Central memory CD4-positive, alpha-beta T cell (primary cell): ENCODE measurements around the gene SEMA6A.

ENCODE experiments used
- DNase-seq: peaks from one replicate; pipeline ENCODE4 v3.0.0; 2022

Gene SEMA6A

DNA sequence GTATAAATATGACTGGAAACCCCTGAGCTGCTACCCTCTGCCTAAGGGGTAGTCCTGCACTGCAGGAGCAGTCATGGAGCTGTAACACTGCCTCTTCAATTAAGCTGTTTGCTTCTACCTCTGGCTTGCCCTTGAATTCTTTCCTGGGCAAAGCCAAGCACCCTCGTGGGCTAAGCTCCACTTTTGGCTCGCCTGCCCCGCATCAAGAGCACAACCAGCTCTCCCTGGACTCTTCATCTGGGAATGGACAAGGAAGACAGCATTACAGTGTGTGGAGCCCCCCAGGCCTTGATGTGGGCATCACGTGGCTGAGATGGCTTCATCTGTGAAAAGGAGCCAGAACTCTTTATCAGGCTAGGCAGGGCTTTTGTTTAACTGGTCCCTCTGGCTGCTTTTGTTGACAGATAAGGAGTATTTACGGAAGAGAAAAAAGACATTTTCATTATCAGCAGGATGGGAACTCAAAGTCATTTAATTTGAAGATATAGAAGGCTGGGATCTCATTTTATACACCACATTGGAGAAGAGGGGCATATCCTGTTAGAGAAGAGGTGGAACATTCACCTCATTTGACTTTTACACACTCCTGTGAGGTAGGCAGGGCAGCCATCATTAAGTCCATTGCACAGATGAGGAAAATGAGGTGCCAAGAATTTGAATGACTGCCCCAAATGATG is 137.8 kb downstream of the SEMA6A start:
- no peak for DNase-seq

DNA sequence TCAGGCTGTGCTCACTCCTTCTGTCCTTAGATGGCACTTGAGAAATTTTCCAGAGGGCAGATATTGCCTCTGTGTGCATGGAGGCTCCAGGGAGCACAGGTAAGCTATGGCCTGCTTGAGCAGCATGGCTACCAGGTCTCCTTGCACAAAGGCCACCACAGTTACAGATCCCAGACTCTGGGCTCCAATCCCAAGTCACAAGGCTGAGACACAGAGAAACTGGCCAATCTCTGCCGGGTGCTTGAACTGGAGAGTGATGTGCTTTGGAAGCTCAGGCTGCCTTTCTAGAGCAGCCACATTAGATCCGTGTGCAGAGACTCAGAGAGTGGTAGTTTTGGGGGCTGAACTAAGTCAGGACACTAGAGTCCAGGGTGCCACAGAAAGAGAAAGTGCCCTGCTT is 145.7 kb downstream of the SEMA6A start:
- DNase-seq = no peak

DNA sequence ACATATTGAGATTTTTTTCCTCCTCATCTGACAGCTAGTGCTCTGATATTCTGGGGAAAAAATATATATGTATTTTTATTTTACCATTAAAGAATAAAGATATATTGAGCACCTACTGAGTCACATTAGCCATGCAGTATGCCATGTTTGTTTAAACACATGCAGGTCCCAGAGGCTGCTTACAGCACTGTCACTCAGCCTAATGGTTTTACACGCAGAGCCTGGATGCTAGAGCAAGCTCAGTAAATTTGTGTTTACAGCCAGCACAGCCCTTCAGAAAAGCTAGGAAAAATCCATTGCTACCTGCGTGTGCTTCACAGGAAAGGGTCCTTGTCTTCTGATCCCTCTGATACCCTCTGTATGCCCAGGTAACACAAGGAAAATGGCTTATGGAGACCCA is 146.2 kb downstream of the SEMA6A start:
- no peak for DNase-seq

DNA sequence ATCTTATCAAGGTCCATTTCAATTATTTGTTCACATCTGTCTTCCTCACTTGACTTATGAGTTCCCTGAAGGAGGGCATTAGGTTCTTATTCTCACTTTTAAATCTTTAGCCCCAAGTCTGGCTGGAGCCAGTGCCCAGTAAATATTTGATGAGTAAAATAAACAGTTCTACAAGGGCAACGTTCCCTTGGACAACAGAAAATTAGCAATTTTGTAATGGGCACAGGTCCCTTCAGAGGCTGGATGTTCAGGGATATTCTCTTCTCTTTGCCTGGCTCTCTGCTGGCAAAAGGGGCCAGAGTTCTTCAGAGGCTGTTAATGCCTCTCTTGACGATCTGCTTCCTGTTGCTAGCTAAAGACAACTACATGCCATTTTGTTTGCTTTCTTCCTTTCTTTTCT is 149.7 kb downstream of the SEMA6A start:
- no peak for DNase-seq

DNA sequence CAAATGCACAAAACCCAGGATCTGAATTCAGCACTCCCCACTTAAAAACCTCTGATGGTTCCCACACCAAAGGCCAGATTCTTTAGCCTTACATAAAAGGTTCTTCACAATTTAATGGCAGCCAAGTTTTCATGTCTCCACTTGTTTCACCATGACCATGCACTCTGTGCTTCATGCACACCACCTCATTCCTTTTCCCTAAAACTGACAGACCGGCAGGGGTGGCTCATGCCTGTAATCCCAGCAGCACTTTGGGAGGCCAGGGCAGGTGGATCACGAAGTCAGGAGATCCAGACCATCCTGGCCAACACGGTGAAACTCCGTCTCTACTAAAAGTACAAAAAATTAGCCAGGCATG is 150.4 kb downstream of the SEMA6A start:
- no peak for DNase-seq

DNA sequence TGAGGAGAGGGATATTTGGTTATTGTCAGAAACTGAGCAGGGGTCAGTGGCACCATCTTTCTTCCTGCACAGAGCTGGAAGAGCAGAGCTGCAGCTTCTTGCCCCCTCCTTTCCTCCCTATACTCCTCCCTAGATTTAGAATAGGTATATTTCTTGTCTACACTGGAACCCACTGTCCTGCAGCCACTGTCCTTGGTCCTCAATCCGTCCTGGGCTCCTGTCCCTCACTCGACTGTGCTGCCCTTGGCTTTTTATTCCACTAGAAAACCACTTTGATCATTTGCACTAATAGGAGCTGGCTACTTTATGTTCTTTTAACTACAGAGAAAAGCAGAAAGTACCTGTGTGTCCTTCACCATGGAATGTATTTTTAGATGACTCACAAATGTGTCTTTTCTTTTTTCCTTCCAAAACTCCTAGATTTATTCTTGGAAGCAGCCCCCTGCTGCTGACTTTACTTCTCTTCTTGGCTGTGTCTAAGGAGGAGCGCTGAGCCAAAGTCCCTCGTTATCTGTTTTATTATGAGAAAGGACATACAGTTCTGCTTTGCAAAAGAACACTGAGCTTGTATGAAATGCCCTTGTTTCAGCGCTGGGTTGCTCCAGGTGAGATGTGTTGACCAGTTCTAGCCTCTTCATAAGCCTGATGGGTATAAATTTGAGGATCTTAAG is 150.9 kb downstream of the SEMA6A start:
- no peak for DNase-seq

DNA sequence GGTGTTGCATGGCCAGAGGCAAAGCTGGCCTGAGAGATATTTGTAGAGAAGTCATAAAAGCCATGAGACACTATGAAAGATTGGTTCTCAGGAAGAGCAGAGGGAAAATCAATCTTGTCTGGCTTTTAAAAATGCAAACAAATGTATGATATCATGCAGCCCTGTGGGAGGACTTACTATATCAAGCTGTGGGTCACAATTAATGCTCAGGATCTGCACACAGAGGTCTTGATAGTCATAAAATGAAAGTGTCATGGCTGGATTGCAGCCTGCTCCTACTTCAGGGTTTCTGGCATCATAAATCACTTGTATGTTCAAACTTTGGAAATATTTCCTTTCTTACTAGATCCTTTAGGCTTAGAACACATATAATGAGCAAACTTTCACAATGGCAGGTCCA is 151.5 kb downstream of the SEMA6A start:
- no peak for DNase-seq

DNA sequence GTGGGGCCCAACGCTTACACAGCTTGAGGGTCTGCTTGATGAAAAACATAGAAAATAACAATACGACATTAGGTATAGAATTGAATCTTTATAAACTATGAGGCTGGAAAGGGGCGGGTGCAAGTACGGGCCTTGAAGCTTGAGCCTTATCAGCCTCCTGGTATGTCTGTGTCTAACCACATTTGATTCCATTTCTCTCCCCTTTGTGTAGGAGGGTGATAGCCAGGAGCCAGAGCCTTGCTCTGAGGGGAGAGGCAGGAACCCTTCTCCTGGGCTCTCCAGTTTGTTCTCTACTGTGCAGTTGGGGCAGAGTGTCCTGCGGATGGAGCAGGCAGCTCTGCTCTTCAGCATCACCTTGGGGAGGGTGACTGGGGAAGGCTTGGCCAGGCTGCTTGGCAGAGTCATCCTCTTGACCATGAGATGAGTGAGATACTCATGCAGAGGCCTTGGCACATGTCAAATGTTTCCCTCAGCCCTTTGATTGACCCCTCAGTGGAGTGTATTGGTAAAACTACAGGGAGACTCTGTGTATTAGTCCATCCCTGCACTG is 153.5 kb downstream of the SEMA6A start:
- no peak for DNase-seq

DNA sequence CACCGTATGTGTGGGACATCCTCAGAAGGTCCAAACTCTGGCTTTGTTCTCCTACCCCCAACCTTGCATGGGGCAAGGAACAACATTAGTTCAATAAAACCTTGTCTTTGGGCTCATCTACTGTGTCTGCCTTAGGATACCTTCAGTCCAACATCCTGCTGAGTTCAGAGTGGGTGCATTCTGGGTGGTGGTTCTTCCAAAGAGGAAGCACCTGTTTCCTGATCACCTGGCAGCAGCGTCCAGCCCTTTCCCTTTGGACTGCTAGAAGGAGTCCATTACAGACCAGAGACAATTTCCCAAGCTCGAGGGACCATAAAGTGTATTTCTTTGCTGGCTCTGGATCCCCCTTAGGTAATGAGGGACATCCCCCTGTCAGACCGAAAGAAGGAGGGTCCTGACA is 154.1 kb downstream of the SEMA6A start:
- DNase-seq = no peak

DNA sequence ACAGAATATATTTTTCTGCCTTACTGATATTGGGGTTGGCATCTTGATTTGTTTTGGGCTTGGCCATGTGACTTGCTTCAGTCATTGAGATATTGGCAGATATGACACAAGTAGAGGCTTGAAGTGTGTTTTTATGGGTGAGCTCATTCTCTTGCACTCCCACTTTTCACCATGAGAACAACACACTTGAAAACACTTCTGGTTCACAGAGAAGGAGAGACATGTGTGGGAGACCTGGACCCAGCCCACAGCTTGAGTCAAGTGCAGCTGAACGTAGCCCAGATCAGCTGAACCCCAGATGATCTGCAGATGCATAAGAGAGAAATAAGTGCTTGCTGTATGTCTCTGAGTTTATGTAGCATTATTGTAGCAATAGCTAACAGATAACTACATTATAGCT is 155.4 kb downstream of the SEMA6A start:
- DNase-seq = no peak

DNA sequence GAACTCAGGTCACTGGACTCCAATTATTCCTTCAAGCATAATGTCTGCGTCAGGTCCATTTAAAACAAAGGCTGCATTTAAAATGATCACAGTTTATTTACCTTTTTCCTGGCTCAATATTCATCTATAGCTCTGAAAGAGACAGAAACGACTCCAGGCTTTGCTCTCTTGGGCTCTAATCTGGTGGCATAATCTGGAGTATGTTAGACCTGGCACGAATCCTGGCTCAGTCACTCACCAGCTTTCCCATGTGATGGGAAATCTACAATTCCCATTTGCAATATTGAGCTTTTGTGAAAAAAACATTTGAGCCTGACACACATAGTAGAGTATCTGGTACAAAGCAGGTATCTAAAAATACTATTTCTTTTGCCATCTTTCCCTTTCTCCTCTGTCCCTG is 155.8 kb downstream of the SEMA6A start:
- no peak for DNase-seq

DNA sequence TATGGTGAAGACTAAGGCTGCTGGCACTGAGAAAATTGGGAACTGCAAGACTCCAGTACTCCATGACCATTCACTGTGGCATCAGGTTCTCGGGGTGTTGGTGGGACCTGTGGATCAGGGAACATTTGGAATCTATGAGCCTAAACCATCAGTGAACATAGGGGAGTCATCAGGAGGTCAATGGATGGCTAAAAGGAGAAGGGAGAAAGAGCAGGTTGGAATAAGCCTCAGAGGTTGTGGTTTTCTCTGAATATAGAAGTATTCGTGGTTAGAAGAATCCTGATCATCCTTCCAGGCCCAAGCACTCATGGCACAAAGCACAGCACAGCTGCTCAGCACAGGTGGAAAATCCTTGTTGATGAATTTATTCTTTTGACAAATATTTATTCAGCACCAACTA is 156.6 kb downstream of the SEMA6A start:
- no peak for DNase-seq

DNA sequence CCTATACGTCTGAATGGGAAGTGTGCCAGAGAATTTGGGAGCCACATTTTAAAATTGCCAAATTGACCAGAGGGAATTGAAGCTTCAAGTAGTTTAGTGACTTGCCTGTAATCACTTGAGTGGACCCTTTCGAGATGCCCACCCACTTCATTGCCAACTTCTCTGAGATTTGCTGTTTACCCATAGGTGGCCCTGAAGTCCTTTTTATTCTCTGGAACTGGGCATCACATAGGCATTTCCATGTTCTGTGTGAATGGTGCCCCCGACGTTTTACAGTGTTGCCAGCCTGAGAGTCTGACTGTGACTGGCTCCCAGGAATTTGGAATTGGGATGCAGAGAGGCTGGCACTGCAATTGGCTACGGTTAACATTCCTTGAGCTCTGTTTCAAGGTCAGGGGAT is 158.6 kb downstream of the SEMA6A start:
- no peak for DNase-seq

DNA sequence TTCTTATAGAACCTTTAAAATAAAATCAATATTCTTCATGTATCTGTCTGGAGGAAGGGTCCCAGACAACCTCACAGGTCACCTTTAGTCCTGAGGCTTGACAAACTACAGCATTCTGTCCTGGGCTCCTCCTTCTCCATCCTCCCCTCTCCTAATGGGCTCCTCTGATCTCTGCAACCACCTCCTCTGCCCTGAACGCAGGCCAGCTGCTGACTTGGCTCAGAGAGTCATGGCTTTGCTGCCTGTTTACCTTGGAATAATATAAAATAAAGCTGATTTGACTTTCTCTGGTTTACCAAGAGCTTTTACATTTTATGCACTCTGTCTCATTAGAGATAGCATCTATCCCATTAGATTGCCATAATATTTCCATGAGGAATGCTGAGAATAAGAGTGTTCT is 159.4 kb downstream of the SEMA6A start:
- no peak for DNase-seq

DNA sequence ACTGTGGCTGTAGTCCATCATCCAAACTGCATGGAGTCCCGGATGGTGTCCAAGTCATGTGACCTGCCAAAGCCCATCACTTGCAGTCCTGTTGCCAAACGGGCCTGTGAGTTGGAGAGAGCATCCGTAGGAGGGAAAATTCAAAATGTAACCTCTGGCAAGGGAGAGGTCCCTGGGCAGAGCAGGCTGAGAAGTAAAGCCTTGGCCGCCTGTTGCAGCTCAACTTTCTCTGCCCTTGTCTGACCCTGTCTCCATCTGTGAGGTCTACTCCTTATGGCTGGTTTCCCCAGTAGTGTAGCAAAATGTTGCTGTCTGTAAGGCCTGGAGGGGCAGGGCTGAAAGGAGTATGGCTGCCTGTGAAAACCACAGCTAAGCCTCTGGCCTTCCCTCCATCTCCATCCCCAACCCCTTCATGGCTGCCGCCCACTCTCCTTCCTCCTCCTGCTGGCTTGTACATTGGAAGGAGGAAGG is 163.5 kb downstream of the SEMA6A start:
- DNase-seq = no peak

DNA sequence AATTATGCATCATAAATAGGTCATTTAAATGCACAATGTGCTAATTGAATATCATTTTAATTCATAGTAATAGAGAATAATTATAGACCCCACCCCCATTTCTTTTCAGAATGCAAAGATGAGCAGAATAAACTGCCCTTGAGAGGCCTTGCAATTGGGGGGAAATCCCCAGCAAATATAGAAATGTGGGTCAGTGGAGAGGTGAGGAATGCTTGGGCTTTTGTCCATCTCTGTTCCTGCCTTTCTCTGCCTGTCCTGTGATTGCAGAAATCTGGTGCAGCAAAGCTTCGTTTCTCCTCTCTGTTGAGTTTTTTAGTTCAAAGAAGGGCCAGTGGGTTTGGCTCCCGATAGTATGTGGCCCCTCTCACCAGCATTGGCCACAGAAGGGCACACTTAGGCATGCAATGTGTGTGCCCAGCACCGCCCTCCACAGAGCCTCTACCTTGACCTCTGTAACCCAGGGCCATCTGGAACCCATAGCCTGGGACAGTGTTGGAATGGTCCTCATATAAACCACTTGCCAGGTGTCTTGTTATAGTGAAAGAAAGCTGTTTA is 164.2 kb downstream of the SEMA6A start:
- DNase-seq = no peak

DNA sequence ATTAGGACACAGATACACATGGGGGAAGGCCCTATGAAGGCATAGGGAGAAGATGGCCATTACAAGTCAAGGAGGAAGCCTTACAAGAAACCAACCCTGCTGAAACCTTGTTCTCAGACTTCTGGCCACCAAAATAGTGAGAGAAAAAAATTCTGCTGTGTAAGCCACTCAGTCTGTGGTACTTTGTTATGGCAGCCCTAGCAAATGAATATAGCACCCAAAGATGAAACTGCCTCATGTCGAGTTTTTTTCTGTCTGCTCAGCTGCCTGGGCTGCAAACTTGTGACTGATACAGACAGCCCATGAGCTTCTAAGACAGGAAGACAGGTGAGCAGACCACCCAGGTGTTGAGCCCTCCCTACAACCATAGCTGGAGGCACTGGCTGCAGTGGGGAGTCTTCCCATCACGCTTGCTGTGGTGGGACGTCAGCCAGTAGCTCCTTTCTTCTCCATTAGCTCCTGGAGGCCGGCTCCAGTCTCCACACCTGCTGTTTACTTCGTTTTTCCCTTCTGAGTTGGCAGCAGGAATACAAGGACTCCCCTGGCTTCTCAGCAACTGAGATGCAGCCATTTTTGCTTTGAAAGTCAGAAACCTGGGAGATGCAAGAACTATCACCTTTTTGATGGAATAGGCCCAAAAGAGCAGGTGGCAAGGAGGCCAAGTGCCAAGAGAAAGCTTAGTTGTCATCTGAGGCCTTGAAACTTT is 164.9 kb downstream of the SEMA6A start:
- DNase-seq = no peak

DNA sequence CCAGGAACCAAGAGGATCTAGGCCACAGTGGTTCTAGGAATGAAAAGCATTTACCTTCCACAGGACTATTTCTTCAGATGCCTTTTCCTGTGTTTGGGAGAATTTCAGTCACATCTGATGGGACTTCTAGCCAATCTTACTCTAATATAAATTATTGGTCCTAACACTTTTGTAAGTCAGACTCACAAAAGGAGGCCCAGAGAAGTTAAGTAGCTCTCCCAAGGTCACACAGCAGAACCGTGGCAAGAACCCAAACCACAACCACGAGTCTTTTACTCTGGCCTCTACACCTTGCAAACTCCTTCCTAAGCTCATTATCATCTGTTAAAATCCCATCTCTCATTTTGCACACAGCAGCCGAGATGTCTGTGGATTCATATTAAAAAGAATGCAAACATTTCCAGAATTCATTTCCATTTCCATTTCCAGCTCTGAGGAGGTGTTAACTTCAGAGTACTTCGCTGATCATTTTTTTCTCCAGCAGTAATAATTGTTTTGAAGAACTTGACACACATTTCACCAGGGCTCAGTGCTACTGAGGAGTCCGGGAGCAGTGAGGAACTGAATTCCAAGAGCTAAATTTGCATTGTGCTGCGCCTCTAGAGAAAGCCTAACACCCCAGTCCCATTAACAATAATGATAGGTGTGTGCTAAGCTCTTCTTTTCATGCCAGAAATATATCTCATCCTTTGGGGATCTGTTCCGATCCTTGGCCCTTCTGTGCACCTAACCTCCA is 168.1 kb downstream of the SEMA6A start:
- DNase-seq = no peak

DNA sequence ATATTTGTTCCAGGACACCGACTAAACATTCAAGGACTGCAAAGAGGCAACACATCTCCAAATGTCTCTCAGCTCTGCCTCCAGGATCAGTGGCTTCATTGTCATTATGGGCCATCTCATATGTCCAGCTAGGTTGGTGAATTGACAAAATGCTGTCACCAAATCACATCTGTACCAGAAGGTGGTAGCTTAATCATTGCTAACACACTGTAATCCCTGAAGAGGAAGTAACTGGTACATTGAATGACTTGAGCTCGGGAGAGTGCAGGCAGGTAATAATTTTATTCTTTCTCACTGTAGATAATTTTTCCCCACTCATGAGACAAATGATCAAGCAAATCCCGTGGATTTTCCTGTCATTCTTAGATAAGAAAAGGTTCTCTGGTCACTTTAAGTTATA is 169.8 kb downstream of the SEMA6A start:
- DNase-seq = no peak

DNA sequence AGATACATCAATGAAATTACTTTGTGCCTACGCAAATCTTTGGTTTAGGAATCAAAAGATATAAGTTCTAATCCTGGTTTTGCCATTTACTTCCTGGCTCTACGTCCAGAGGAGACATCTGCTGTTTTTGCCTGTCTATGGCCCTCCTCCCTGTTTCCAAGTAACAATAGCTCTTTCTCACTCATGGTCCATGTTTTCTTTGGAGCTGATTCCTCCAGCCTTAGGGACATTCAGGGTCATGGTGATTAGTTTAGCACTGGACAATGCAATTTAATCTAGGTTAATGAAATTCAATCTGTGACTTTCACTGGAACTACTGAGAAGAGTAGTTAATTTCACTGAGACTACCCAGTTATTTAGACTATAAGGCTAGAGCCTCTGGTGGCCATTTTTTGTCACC is 170.6 kb downstream of the SEMA6A start:
- no peak for DNase-seq

DNA sequence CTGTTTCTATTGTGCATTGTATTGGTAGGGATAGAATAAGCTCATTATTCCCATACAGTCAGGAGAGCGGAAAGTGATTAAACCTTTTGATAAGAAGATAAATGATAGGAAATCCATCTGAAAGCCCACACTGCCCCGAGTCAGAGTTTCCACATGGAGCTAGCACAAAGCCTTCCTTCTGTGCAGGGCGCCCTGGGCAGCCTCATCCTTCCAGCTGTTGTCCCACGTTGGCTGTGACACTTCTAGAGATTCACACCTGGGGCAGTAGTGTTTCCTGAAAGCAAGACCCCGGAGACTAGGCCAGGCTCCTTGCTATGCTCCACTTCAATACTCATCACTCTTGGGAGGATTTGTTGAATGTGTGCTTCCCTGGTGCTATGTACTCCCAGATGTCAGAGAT is 172.4 kb downstream of the SEMA6A start:
- DNase-seq = no peak

DNA sequence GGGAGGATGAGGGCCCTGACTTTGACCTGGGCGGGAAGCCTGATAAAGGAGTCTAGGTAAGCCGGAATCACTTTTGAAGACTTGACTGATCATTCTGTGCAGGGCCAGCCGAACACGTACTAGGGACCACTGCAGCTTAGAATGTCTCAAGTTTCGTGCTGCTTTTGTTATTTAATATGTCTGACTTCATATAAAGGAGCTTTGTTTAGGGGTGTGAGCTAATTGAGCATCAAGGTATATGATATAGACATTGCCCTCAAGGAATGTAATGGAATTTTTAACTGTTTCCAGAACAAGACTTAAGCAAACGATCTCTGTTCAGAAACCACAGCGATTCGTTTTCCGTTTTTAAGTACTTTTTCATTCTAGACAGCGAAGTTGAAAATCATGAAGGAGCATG is 173.0 kb downstream of the SEMA6A start:
- no peak for DNase-seq
